HEK293T (cell line): ENCODE data around the gene ABHD12B.

Experiments used
- BHLHE40 ChIP-seq: fragments of 450-650 bp; IDR thresholded peaks from 2 replicates; pipeline ENCODE4 v1.6.1; 2016; ENCODE audit warnings: mild to moderate bottlenecking, moderate library complexity, borderline replicate concordance
- ELF4 ChIP-seq: fragments of 450-650 bp; IDR thresholded peaks from 2 replicates; pipeline ENCODE4 v1.6.1; 2017; ENCODE audit warnings: antibody characterized with exemption
- FOXM1 ChIP-seq: fragments of 450-650 bp; IDR thresholded peaks from 2 replicates; pipeline ENCODE4 v1.6.1; 2017; ENCODE audit warnings: mild to moderate bottlenecking, borderline replicate concordance
- SP1 ChIP-seq: fragments of 450-650 bp; IDR thresholded peaks from 2 replicates; pipeline ENCODE4 v1.6.1; 2017
- TARDBP ChIP-seq: fragments of 450-650 bp; IDR thresholded peaks from 2 replicates; pipeline ENCODE4 v1.6.1; 2016
- TF ChIP-seq, protein P1 (sequence below): fragments of 450-650 bp; IDR thresholded peaks from 2 replicates; pipeline ENCODE4 v1.6.1; 2016

DNA sequence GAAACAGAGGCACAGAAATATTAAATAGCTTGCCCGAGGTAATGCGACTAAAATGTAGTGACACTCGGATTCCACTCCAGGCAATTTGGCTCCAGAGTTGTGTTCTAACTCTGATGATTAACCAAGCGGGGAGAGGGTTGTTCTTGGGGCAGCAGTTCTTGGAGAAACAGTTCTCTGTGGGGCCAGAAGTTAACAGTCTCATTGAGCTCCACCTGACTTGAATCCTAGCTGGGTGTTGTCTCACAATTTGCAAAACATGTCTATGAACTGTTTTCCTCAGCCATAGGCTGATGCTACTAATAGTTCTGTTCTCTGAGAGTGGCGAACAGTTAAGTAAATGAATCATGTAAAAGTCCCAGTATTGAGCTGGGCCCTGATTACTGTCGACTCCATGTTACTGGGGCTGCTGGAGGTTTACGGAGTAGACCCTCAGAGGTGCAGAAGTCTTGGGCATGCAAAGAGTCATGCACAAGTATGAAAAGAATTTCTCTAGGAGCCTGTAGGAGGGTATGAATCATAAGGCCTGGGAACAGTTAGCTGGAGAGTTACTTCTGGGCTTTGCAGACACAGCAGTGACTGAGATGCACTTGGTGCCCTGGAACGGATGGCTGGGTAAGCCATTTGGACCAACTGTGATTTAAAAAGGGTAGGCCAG is 25.5 kb upstream of the ABHD12B start:
- TF ChIP-seq SP1 (no peak), BHLHE40 (no peak), FOXM1 (no peak), ELF4 (no peak), TARDBP (no peak)
- TF ChIP-seq, protein P1, sequence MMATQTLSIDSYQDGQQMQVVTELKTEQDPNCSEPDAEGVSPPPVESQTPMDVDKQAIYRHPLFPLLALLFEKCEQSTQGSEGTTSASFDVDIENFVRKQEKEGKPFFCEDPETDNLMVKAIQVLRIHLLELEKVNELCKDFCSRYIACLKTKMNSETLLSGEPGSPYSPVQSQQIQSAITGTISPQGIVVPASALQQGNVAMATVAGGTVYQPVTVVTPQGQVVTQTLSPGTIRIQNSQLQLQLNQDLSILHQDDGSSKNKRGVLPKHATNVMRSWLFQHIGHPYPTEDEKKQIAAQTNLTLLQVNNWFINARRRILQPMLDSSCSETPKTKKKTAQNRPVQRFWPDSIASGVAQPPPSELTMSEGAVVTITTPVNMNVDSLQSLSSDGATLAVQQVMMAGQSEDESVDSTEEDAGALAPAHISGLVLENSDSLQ, result no peak
